Type B pancreatic cell (in vitro differentiated cells): ENCODE results near the gene NOXA1. TPM values are rescaled to one million over a fixed set of nuclear protein-coding genes. Genes with fewer than 3 reads are reported as not detected.

Source experiments
- DNase-seq: peaks from one replicate; pipeline ENCODE4 v3.0.0; 2021; ENCODE audit warnings: mixed read lengths; ENCODE audit not compliant: unreplicated experiment; ENCODE audit errors: extremely low spot score
- H3K27ac Mint-ChIP-seq: 2 replicates; pipeline ENCODE4 v1.8.0; 2021; ENCODE audit warnings: mild to moderate bottlenecking, mixed read lengths
- H3K27me3 Mint-ChIP-seq: 2 replicates; pipeline ENCODE4 v1.8.0; 2021; ENCODE audit warnings: mixed read lengths
- H3K36me3 Mint-ChIP-seq: 2 replicates; pipeline ENCODE4 v1.8.0; 2021; ENCODE audit warnings: mixed read lengths
- H3K4me1 Mint-ChIP-seq: one replicate; pipeline ENCODE4 v1.8.0; 2021; ENCODE audit warnings: mixed read lengths; ENCODE audit not compliant: unreplicated experiment
- H3K4me3 Mint-ChIP-seq: 2 replicates; pipeline ENCODE4 v1.8.0; 2021; ENCODE audit warnings: mild to moderate bottlenecking, mixed read lengths
- H3K9me3 Mint-ChIP-seq: 2 replicates; pipeline ENCODE4 v1.8.0; 2021; ENCODE audit warnings: mixed read lengths
- total RNA-seq: library from RNA; stranded (reverse); gene quantifications from 2 replicates; pipeline ENCODE4 v1.2.1, GENCODE V29; 2021; ENCODE audit warnings: low replicate concordance
- TF ChIP-seq, protein P1 (sequence below): fragments of 200-600 bp; sonication (generic); conservative IDR thresholded peaks from 2 replicates; pipeline ENCODE4 v1.5.0; 2021; ENCODE audit warnings: antibody characterized with exemption, mild to moderate bottlenecking

The NOXA1 gene
- total RNA-seq, 1 donor from 2014 or later = 6.4 TPM

- Mint-ChIP-seq H3K36me3 (no peaks in the 10 kb centered on the region), H3K4me1 (peaks cover 14% of the 10 kb centered on the region), H3K27ac (no peak overlapping the region), H3K27me3 (peaks cover 6% of the 10 kb centered on the region), H3K9me3 (no peaks in the 10 kb centered on the region), H3K4me3 (no peak overlapping the region)
- TF ChIP-seq, protein P1, sequence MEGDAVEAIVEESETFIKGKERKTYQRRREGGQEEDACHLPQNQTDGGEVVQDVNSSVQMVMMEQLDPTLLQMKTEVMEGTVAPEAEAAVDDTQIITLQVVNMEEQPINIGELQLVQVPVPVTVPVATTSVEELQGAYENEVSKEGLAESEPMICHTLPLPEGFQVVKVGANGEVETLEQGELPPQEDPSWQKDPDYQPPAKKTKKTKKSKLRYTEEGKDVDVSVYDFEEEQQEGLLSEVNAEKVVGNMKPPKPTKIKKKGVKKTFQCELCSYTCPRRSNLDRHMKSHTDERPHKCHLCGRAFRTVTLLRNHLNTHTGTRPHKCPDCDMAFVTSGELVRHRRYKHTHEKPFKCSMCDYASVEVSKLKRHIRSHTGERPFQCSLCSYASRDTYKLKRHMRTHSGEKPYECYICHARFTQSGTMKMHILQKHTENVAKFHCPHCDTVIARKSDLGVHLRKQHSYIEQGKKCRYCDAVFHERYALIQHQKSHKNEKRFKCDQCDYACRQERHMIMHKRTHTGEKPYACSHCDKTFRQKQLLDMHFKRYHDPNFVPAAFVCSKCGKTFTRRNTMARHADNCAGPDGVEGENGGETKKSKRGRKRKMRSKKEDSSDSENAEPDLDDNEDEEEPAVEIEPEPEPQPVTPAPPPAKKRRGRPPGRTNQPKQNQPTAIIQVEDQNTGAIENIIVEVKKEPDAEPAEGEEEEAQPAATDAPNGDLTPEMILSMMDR = no peak
- no peak for DNase-seq
Measured at GRCh38 chr9:137444106-137444790, 21.1 kb downstream of the NOXA1 start.

DNA sequence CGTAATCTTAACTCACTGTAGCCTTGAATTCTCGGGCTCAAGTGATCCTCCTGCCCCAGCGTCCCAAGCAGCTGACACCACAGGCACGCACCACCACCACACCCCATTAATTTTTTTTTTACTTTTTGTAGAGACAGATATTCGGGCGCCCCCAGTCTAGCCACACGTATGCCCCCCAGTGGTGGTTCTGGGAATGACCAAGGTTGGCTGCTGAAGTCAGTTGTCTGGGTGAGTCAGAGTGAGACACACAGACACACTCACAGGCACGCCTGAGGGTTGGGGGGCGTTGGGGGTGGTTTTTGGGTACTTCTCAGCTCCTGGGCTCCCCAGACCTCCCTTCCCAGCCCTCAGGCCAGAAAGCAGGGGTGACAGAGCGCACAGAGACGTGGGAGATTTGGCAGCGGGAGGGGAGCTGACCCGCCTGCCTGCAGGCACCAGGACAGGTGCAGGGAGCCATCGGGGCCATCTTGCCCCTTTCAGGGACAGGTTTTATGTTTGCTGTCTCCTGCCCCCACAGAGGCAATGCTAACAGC, 22.1 kb downstream of the NOXA1 start:
- Mint-ChIP-seq H3K36me3 (no peaks in the 10 kb centered on the region), H3K4me1 (peaks cover 14% of the 10 kb centered on the region), H3K4me3 (peak overlapping the region; percentile 69), H3K27me3 (peaks cover 6% of the 10 kb centered on the region), H3K27ac (peak overlapping the region; percentile 80), H3K9me3 (no peaks in the 10 kb centered on the region)
- no peak for DNase-seq
- TF ChIP-seq, protein P1 = peak; percentile 87

GRCh38 chr9:137445930-137446431, 22.8 kb downstream of the NOXA1 start:
- Mint-ChIP-seq H3K36me3 (no peaks in the 10 kb centered on the region), H3K9me3 (no peaks in the 10 kb centered on the region), H3K4me3 (no peak overlapping the region), H3K4me1 (peaks cover 14% of the 10 kb centered on the region), H3K27me3 (peaks cover 6% of the 10 kb centered on the region), H3K27ac (no peak overlapping the region)
- DNase-seq = no peak
- TF ChIP-seq, protein P1 = no peak

- H3K4me1 Mint-ChIP-seq = peaks cover 12% of the 10 kb centered on the region
- H3K36me3 Mint-ChIP-seq = no peaks in the 10 kb centered on the region
- TF ChIP-seq, protein P1 = no peak
- no peak for DNase-seq
- H3K4me3 Mint-ChIP-seq = no peak overlapping the region
- H3K27ac Mint-ChIP-seq = peak overlapping the region; percentile 55
- H3K27me3 Mint-ChIP-seq = peaks cover 4% of the 10 kb centered on the region
- H3K9me3 Mint-ChIP-seq = no peaks in the 10 kb centered on the region
Measured at GRCh38 chr9:137446851-137447471, 23.8 kb downstream of the NOXA1 start.

- H3K27ac Mint-ChIP-seq = no peak overlapping the region
- H3K9me3 Mint-ChIP-seq = no peaks in the 10 kb centered on the region
- TF ChIP-seq, protein P1 = no peak
- no peaks in the 10 kb centered on the region for H3K27me3 Mint-ChIP-seq
- H3K4me1 Mint-ChIP-seq = peaks cover 10% of the 10 kb centered on the region
- H3K36me3 Mint-ChIP-seq = no peaks in the 10 kb centered on the region
- no peak overlapping the region for H3K4me3 Mint-ChIP-seq
- DNase-seq = no peak
Measured at GRCh38 chr9:137447722-137448601, 24.8 kb downstream of the NOXA1 start.
